ENCODE results near the gene MBTPS1.
A peak's percentile ranks its signal among the peaks of the same experiment; 100 is the strongest.

MBTPS1 gene

GRCh38 chr16:84105948-84106740 lies 10.6 kb downstream of the MBTPS1 start:
- no peak for TF ChIP-seq JUND (IDR thresholded peaks at IDR 0.05; ENCODE audit: low read depth)
- in situ Hi-C loops (cut with HindIII; ENCODE audit: low pct_unique_long_range_greater_than_20kb, low sequenced_read_pairs): no loop called here
- peak in 1 of 2 experiments; percentile 88 for DNase-seq (ENCODE audit: low read depth in 1 of 2, low spot score in 1 of 2)

GRCh38 chr16:84105301-84105815 lies 11.4 kb downstream of the MBTPS1 start:
- DNase-seq (ENCODE audit: low read depth in 1 of 2, low spot score in 1 of 2): peak in 1 of 2 experiments; percentile 57
- in situ Hi-C loops (cut with HindIII; ENCODE audit: low pct_unique_long_range_greater_than_20kb, low sequenced_read_pairs): no loop called here
- no peak for TF ChIP-seq JUND (IDR thresholded peaks at IDR 0.05; ENCODE audit: low read depth)

- in situ Hi-C loops (cut with HindIII; ENCODE audit: low pct_unique_long_range_greater_than_20kb, low sequenced_read_pairs): no loop called here
- no peak for TF ChIP-seq JUND (IDR thresholded peaks at IDR 0.05; ENCODE audit: low read depth)
- DNase-seq (ENCODE audit: low read depth in 1 of 2, low spot score in 1 of 2): peak in 1 of 2 experiments; percentile 91
These were observed 12.5 kb downstream of the MBTPS1 start for GRCh38 chr16:84104231-84104630.

GRCh38 chr16:84103678-84104077 lies 13.1 kb downstream of the MBTPS1 start:
- in situ Hi-C loops (cut with HindIII; ENCODE audit: low pct_unique_long_range_greater_than_20kb, low sequenced_read_pairs): no loop called here
- no peak for TF ChIP-seq JUND (IDR thresholded peaks at IDR 0.05; ENCODE audit: low read depth)
- DNase-seq (ENCODE audit: low read depth in 1 of 2, low spot score in 1 of 2): peak in 1 of 2 experiments; percentile 69

GRCh38 chr16:84098939-84099338 lies 17.8 kb downstream of the MBTPS1 start:
- DNase-seq (ENCODE audit: low read depth in 1 of 2, low spot score in 1 of 2): no peak
- no peak for TF ChIP-seq JUND (IDR thresholded peaks at IDR 0.05; ENCODE audit: low read depth)
- in situ Hi-C loops (cut with HindIII; ENCODE audit: low pct_unique_long_range_greater_than_20kb, low sequenced_read_pairs): no loop called here

- in situ Hi-C loops (cut with HindIII; ENCODE audit: low pct_unique_long_range_greater_than_20kb, low sequenced_read_pairs): no loop called here
- DNase-seq (ENCODE audit: low read depth in 1 of 2, low spot score in 1 of 2): peak; percentile 66 to 99
- peak; percentile 70; the same call in 1 of the 2 replicates for TF ChIP-seq JUND (IDR thresholded peaks at IDR 0.05; ENCODE audit: low read depth)
These were observed 20.2 kb downstream of the MBTPS1 start for GRCh38 chr16:84096447-84097005.

GRCh38 chr16:84095466-84095865 lies 21.3 kb downstream of the MBTPS1 start:
- peak in 1 of 2 experiments; percentile 69 for DNase-seq (ENCODE audit: low read depth in 1 of 2, low spot score in 1 of 2)
- in situ Hi-C loops (cut with HindIII; ENCODE audit: low pct_unique_long_range_greater_than_20kb, low sequenced_read_pairs): no loop called here
- no peak for TF ChIP-seq JUND (IDR thresholded peaks at IDR 0.05; ENCODE audit: low read depth)

GRCh38 chr16:84093879-84094270 lies 22.9 kb downstream of the MBTPS1 start:
- DNase-seq (ENCODE audit: low read depth in 1 of 2, low spot score in 1 of 2): no peak
- TF ChIP-seq JUND (IDR thresholded peaks at IDR 0.05; ENCODE audit: low read depth): no peak
- in situ Hi-C loops (cut with HindIII; ENCODE audit: low pct_unique_long_range_greater_than_20kb, low sequenced_read_pairs): no loop called here

- DNase-seq (ENCODE audit: low read depth in 1 of 2, low spot score in 1 of 2): no peak
- TF ChIP-seq JUND (IDR thresholded peaks at IDR 0.05; ENCODE audit: low read depth): no peak
- in situ Hi-C loops (cut with HindIII; ENCODE audit: low pct_unique_long_range_greater_than_20kb, low sequenced_read_pairs): no loop called here
These were observed 23.4 kb downstream of the MBTPS1 start for GRCh38 chr16:84093120-84093878.

- TF ChIP-seq JUND (IDR thresholded peaks at IDR 0.05; ENCODE audit: low read depth): no peak
- DNase-seq (ENCODE audit: low read depth in 1 of 2, low spot score in 1 of 2): no peak
- in situ Hi-C loops (cut with HindIII; ENCODE audit: low pct_unique_long_range_greater_than_20kb, low sequenced_read_pairs): no loop called here
These were observed 25.3 kb downstream of the MBTPS1 start for GRCh38 chr16:84091460-84091859.

- in situ Hi-C loops (cut with HindIII; ENCODE audit: low pct_unique_long_range_greater_than_20kb, low sequenced_read_pairs): no loop called here
- TF ChIP-seq JUND (IDR thresholded peaks at IDR 0.05; ENCODE audit: low read depth): no peak
- DNase-seq (ENCODE audit: low read depth in 1 of 2, low spot score in 1 of 2): no peak
These were observed 26.5 kb downstream of the MBTPS1 start for GRCh38 chr16:84090211-84090610.

- peak in 1 of 2 experiments; percentile 81 for DNase-seq (ENCODE audit: low read depth in 1 of 2, low spot score in 1 of 2)
- in situ Hi-C loops (cut with HindIII; ENCODE audit: low pct_unique_long_range_greater_than_20kb, low sequenced_read_pairs): no loop called here
- no peak for TF ChIP-seq JUND (IDR thresholded peaks at IDR 0.05; ENCODE audit: low read depth)
These were observed 27.9 kb downstream of the MBTPS1 start for GRCh38 chr16:84088695-84089395.
